ENCODE results near the gene SLCO4C1.

- no peak for TF ChIP-seq CTCF (IDR thresholded peaks at IDR 0.05)
- TF ChIP-seq POLR2AphosphoS5 (IDR thresholded peaks at IDR 0.05): no peak
These were observed 9.6 kb downstream of the SLCO4C1 start for GRCh38 chr5:102286476-102286875.

Measured in transverse colon (tissue), 4 donors.